Activated CD4-positive, alpha-beta T cell treated with anti-CD3 and anti-CD28 coated beads for 36 hours (primary cell): Measurements from ENCODE around the gene C17orf107. TPM values are rescaled to one million over a fixed set of nuclear protein-coding genes. Genes with fewer than 3 reads are reported as not detected.

Experiments used
- ATAC-seq: fragments of 200-7000 bp; cut with Tn5 transposase; one replicate; pipeline ENCODE4 v1.10.0; 2021; ENCODE audit warnings: mild to moderate bottlenecking, moderate library complexity
- CTCF ChIA-PET: fragments of 350-600 bp; sonication (Branson Sonifier 250); formaldehyde crosslinking; loops from one replicate; lab custom pipeline; 2021; ENCODE audit warnings: antibody characterized with exemption; lab: Charles Lee
- POLR2A ChIA-PET: fragments of 350-600 bp; sonication (Branson Sonifier 250); formaldehyde crosslinking; loops from one replicate; lab custom pipeline; 2021; ENCODE audit warnings: antibody characterized with exemption, inconsistent platforms; lab: Charles Lee
- DNase-seq: peaks from one replicate; pipeline ENCODE4 v3.0.0-alpha.2; 2020
- H3K27ac Mint-ChIP-seq: one replicate; pipeline ENCODE4 v1.8.0; 2021; ENCODE audit warnings: mixed read lengths
- H3K27me3 Mint-ChIP-seq: one replicate; pipeline ENCODE4 v1.8.0; 2021; ENCODE audit warnings: mixed read lengths
- H3K36me3 Mint-ChIP-seq: one replicate; pipeline ENCODE4 v1.8.0; 2021; ENCODE audit warnings: low read depth, mixed read lengths
- H3K4me1 Mint-ChIP-seq: one replicate; pipeline ENCODE4 v1.8.0; 2021; ENCODE audit warnings: mixed read lengths
- H3K4me3 Mint-ChIP-seq: one replicate; pipeline ENCODE4 v1.8.0; 2021; ENCODE audit warnings: mild to moderate bottlenecking, moderate library complexity, mixed read lengths
- H3K9me3 Mint-ChIP-seq: one replicate; pipeline ENCODE4 v1.8.0; 2021; ENCODE audit warnings: low read depth, mixed read lengths
- intact Hi-C, 2 experiments: fragments of 100-400 bp; cut with DNase I in 1 of 2; cut with micrococcal nuclease in 1 of 2; formaldehyde crosslinking; loops; one replicate each; pipeline versions ENCODE4 v1.14.2 to v1.15.1; 2022 to 2024; cut with DNase I, micrococcal nuclease
- total RNA-seq, 2 experiments: library from RNA; stranded (reverse); gene quantifications; one replicate each; pipeline ENCODE4 v1.2.3, GENCODE V29; 2021

The C17orf107 gene
- total RNA-seq, 2 experiments from 2014 or later, result 2.6 to 2.8 TPM

DNA sequence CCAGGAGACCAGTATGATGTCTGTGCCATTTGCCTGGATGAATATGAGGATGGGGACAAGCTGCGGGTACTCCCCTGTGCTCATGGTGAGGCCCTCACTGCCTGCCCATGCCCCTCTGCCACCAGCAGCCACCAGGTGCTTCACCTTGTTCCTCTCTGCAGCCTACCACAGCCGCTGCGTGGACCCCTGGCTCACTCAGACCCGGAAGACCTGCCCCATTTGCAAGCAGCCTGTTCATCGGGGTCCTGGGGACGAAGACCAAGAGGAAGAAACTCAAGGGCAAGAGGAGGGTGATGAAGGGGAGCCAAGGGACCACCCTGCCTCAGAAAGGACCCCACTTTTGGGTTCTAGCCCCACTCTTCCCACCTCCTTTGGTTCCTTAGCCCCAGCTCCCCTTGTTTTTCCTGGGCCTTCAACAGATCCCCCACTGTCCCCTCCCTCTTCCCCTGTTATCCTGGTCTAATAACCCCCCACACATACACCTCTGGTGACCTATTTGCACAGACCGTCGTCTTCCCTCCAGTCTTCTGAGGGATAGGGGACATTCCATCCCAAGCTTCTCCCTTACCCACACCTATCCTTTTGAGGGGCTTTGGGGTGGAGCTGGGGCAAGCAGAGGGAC lies 45.3 kb downstream of the C17orf107 start:
- intact Hi-C loops, result loop anchor here (1.0 to 10.0 kb wide), 11 partner anchors 25 to 1698 kb away; partner anchors contain the start of genes ANKFY1 (in 1 of the 2), ATP2A3 (in 1 of the 2), GGT6 (in 1 of the 2) and HASPIN (in 1 of the 2)
- no peaks in the 10 kb centered on the region for H3K9me3 Mint-ChIP-seq
- H3K27ac Mint-ChIP-seq, result peak overlapping the region; percentile 86
- no peak for ATAC-seq
- no peaks in the 10 kb centered on the region for H3K27me3 Mint-ChIP-seq
- peaks cover 47% of the 10 kb centered on the region for H3K4me1 Mint-ChIP-seq
- ChIA-PET CTCF (interaction anchor here (0.5 kb wide), 1 partner anchor 154 kb away, joined by 4 read pairs; no protein-coding TSS in a partner anchor), POLR2A (interaction anchor here (0.6 to 9.2 kb wide), 2 partner anchors 23 to 234 kb away, joined by 3 to 80 read pairs; partner anchors contain the start of genes ARRB2 and SPAG7)
- DNase-seq, result peak; percentile 63
- peaks cover 77% of the 10 kb centered on the region for H3K36me3 Mint-ChIP-seq
- peak overlapping the region; percentile 99 for H3K4me3 Mint-ChIP-seq

DNA sequence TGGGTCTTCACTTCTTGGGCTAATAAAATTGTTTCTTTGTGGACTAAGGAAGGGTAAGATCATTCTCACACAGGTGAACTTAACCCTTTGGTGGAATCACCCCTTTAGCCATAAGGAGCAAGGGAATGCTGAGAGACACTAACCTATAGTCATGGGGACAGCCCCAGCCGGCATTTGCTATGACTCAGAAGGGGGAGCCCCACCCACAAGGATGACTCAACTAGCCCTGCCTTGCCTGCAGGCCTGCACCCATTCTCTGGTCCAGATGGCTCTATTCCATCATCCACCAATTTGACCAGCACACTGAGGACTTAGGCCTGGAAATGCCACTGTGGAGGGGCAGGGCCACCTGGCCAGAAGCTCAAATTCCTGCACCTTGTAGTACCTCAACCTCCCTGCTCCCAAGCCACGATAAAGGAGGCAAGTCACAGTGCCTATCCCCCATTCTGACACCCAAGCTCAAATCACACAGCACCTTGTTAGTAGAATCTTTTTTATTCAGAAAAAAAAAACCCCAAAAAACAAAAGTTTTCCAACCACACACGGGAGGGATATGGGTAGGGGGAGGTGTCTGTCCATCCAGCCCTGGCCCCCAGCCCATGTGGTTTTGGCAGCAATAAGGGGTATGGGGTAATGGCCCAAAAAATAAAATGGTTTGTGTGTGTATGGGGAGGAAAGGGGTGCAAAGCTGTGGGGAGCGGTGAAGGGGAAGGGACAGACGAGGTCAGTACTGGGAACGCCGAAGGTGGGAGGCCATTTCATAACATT lies 46.0 kb downstream of the C17orf107 start:
- peaks cover 49% of the 10 kb centered on the region for H3K4me1 Mint-ChIP-seq

DNA sequence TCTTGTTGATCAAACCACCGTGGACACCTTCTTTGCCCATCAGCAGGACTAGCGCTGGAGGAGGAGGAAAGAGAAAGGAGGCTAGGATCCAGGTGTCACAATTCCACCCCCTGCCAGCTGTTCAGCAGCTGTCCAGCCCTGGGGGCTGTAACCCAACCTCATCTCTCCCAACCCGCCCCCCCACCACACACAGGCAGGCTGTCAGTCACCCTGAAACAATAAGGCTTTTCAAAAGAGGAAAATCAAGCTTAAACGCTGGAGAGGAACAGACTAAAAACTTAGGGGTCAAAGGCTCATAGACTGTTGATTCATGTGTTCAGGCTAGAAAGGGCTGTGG lies 46.6 kb downstream of the C17orf107 start:
- ChIA-PET POLR2A (interaction anchor here (9.2 kb wide), 1 partner anchor 22 kb away, joined by 80 read pairs; the partner anchor contains the start of gene SPAG7), CTCF (interaction anchor here (1.2 to 1.3 kb wide), 2 partner anchors 12 to 24 kb away, joined by 6 read pairs; no protein-coding TSS in a partner anchor)
- peak overlapping the region; percentile 86 for H3K27ac Mint-ChIP-seq
- H3K36me3 Mint-ChIP-seq, result peaks cover 68% of the 10 kb centered on the region
- H3K4me3 Mint-ChIP-seq, result peak overlapping the region; percentile 99
- H3K27me3 Mint-ChIP-seq, result no peaks in the 10 kb centered on the region
- H3K9me3 Mint-ChIP-seq, result no peaks in the 10 kb centered on the region
- ATAC-seq (no peak), DNase-seq (no peak)
- peaks cover 54% of the 10 kb centered on the region for H3K4me1 Mint-ChIP-seq
- intact Hi-C loops, result loop anchor here (1.0 to 10.0 kb wide), 6 partner anchors 23 to 1696 kb away; partner anchors contain the start of genes ATP2A3 (in 1 of the 2), KIAA0753 (in 1 of the 2), PSMB6 (in 1 of the 2) and TXNDC17 (in 1 of the 2)

More for the DNA sequence above, 46.0 kb downstream of the C17orf107 start:
- H3K9me3 Mint-ChIP-seq, result no peaks in the 10 kb centered on the region
- intact Hi-C loops, result loop anchor here (1.0 to 10.0 kb wide), 6 partner anchors 24 to 1697 kb away; partner anchors contain the start of genes ATP2A3 (in 1 of the 2), KIAA0753 (in 1 of the 2), PSMB6 (in 1 of the 2) and TXNDC17 (in 1 of the 2)
- H3K27me3 Mint-ChIP-seq, result no peaks in the 10 kb centered on the region
- peak overlapping the region; percentile 86 for H3K27ac Mint-ChIP-seq
- ChIA-PET CTCF (interaction anchor here (1.2 to 1.3 kb wide), 2 partner anchors 13 to 24 kb away, joined by 6 read pairs; no protein-coding TSS in a partner anchor), POLR2A (interaction anchor here (9.2 kb wide), 1 partner anchor 22 kb away, joined by 80 read pairs; the partner anchor contains the start of gene SPAG7)
- peaks cover 73% of the 10 kb centered on the region for H3K36me3 Mint-ChIP-seq
- peak overlapping the region; percentile 99 for H3K4me3 Mint-ChIP-seq
- peak; percentile 93 for DNase-seq
- ATAC-seq, result peak; percentile 47

DNA sequence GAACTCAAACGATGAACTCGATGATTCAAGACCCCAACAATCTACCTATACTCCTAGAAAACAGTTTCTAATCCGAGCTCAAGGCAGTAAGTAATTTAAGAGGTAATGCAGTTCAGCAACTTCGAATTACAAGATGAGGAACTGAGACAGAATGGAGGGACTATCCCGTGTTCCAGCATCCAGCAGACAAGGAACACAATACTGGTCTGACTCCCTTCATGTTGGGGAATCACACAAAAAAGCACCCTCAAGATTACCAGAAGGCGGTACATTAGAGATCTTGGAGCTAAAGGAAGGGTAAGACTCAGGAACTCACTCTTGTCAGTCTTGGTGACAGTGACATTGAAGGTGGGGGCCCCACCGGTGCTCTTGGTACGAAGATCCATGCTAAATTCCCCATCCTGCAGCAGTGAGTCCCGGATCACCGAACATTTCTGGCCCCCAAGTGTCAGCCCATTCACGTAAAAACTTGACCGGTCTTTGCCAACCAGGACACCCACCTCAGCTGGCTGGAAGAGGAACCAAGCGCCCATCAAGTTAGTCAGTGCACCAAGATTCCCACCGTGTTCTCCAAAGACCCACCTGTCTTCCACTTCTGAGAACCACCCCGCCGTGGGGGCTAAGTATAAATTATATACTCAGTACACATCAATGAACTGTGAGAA lies 47.1 kb downstream of the C17orf107 start:
- Mint-ChIP-seq H3K27me3 (no peaks in the 10 kb centered on the region), H3K4me1 (peaks cover 55% of the 10 kb centered on the region), H3K36me3 (peaks cover 63% of the 10 kb centered on the region), H3K4me3 (peak overlapping the region; percentile 99), H3K27ac (peak overlapping the region; percentile 86), H3K9me3 (no peaks in the 10 kb centered on the region)
- ChIA-PET CTCF (interaction anchor here (1.2 to 1.3 kb wide), 2 partner anchors 12 to 23 kb away, joined by 6 read pairs; no protein-coding TSS in a partner anchor), POLR2A (interaction anchor here (9.2 kb wide), 1 partner anchor 21 kb away, joined by 80 read pairs; the partner anchor contains the start of gene SPAG7)
- DNase-seq, result no peak
- intact Hi-C loops, result loop anchor here (5.0 to 10.0 kb wide), 5 partner anchors 149 to 1696 kb away; partner anchors contain the start of genes ATP2A3 (in 1 of the 2), KIAA0753 (in 1 of the 2), PSMB6 (in 1 of the 2) and TXNDC17 (in 1 of the 2)
- no peak for ATAC-seq

DNA sequence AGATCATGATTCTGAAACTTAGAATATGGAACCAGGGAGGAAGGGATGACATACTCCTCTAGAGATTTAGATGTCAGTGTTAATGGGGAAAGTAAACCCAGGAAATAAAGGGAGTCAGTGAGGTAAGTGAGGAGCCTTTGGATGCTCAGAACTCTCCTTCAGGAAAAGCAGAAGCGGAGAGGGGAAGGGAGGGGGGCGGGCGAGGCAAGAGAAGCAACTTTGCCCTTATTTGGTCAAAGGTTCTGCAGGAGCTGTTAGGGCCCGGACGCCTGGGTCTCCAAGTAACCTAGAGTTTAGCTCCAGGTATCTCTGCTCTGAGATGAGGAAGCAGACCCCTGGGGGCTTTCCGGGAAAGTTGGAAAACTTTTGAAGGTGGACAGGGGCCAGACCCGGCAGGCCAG lies 47.7 kb downstream of the C17orf107 start:
- ATAC-seq, result no peak
- ChIA-PET CTCF (interaction anchor here (1.0 kb wide), 1 partner anchor 20 kb away, joined by 4 read pairs; the partner anchor contains the start of gene SPAG7), POLR2A (interaction anchor here (0.6 to 9.2 kb wide), 2 partner anchors 21 to 337 kb away, joined by 4 to 80 read pairs; partner anchors contain the start of gene SPAG7)
- Mint-ChIP-seq H3K27me3 (no peaks in the 10 kb centered on the region), H3K36me3 (peaks cover 57% of the 10 kb centered on the region), H3K4me1 (peaks cover 53% of the 10 kb centered on the region), H3K9me3 (no peaks in the 10 kb centered on the region), H3K27ac (peak overlapping the region; percentile 86), H3K4me3 (peak overlapping the region; percentile 99)
- intact Hi-C loops, result loop anchor here (5.0 to 10.0 kb wide), 5 partner anchors 150 to 1695 kb away; partner anchors contain the start of genes ATP2A3 (in 1 of the 2), KIAA0753 (in 1 of the 2), PSMB6 (in 1 of the 2) and TXNDC17 (in 1 of the 2)
- DNase-seq, result no peak

DNA sequence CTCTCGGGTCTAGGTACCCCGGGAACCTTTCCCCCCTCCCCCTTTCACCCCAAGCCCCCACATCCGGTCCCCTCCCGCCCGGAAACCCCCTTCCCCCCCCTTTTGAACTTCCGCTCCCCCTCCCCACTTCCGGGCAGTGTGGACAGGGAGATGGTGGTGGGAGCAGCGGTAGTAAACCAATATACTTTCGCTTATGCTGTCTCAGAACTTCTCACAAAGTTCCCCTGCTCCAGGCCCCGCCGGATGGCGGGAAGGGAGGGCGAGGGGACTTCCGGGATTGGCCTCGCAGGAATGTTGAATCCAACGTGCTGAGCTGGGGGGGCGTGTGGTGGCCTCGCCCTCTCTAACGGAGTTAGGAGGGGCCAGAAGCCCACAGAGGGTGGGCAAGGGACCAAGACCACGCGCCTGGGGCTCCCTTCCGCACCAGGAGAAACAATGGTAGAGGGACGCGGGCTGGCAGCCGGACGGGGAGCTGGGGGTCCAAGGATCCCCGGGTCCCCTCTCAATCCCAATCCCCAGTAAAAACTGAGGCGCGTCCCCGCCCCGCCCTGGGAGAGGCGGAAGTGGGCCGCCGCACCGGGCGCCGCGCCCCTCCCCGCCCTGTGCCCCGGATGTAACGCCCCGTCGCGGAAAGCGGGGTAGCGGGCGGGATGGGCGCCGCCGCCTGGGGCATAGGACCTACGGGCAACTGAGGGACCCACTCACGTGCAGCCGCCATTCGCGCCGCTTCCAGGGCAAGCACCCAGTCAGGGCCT lies 48.3 kb downstream of the C17orf107 start:
- Mint-ChIP-seq H3K36me3 (peaks cover 51% of the 10 kb centered on the region), H3K27me3 (no peaks in the 10 kb centered on the region), H3K27ac (peak overlapping the region; percentile 100), H3K9me3 (no peaks in the 10 kb centered on the region), H3K4me1 (peaks cover 47% of the 10 kb centered on the region), H3K4me3 (peak overlapping the region; percentile 99)
- ChIA-PET POLR2A (interaction anchor here (0.6 to 9.2 kb wide), 3 partner anchors 20 to 336 kb away, joined by 3 to 80 read pairs (median 4); partner anchors contain the start of genes KIF1C and SPAG7), CTCF (interaction anchor here (1.0 kb wide), 1 partner anchor 20 kb away, joined by 4 read pairs; the partner anchor contains the start of gene SPAG7)
- DNase-seq (peak; percentile 84), ATAC-seq (peak; percentile 6)
- intact Hi-C loops, result loop anchor here (1.0 to 10.0 kb wide), 14 partner anchors 7 to 1695 kb away; partner anchors contain the start of genes ARRB2 (in 2 of the 2), RNF167 (in 2 of the 2), SLC25A11 (in 2 of the 2) and ATP2A3 (in 1 of the 2)

DNA sequence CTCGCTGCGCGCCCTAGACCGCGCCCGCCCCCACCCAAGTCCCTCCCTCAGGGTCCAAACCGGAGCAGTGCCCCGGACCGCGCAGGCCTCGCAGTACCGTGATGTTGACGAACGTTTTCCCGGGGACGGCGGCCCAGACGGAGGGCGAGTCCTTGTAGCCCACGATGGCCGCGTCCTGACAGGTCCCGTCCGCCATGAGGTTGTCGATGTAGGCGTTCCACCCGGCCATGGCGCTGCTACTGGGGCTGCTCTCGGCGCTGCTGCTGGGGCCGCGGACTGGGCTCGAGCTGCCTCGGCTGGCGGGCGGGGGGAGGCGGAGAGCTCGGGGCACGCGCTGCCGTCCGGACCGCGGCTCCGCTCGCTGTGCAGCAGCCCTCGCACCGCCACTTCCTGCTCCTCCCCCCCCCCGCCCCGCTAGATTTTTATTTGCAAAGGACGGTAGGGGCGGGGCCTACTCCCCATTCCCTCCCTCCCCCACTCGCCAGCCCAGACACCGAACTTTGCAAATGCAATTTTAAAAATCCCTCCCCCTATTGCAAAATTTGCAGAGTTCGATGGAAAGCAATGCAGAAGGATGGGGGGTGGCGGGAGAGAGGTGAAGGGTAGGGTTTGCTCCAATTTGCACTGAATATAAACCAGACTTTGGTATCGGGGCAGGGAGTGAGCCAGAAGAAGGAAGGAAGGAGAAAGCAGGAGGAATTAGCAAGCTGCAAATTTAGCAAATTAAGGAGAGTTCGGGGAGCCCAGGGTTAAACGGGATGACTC lies 49.0 kb downstream of the C17orf107 start, which contains the start of gene PFN1:
PFN1 (minus strand) TSS at position 365 of the 765 bp plus-strand sequence; CDS start at position 229, 136 bp downstream.
- ChIA-PET CTCF (interaction anchor here (0.6 to 1.0 kb wide), 2 partner anchors 19 kb away, joined by 4 to 5 read pairs; partner anchors contain the start of gene SPAG7), POLR2A (interaction anchor here (0.8 to 9.2 kb wide), 3 partner anchors 8 to 50 kb away, joined by 3 to 80 read pairs (median 8); partner anchors contain the start of genes KIF1C, RNF167, SLC25A11 and SPAG7)
- peak; percentile 23 for ATAC-seq
- H3K9me3 Mint-ChIP-seq, result no peaks in the 10 kb centered on the region
- H3K27me3 Mint-ChIP-seq, result no peaks in the 10 kb centered on the region
- H3K27ac Mint-ChIP-seq, result peak within 1 kb of the TSS; percentile 100
- peak within 1 kb of the TSS; percentile 99 for H3K4me3 Mint-ChIP-seq
- H3K36me3 Mint-ChIP-seq, result peaks cover 44% of the 10 kb centered on the region
- intact Hi-C loops, result loop anchor here (1.0 to 10.0 kb wide), 14 partner anchors 8 to 1694 kb away; partner anchors contain the start of genes ARRB2 (in 2 of the 2), RNF167 (in 2 of the 2), SLC25A11 (in 2 of the 2) and ATP2A3 (in 1 of the 2)
- peaks cover 40% of the 10 kb centered on the region for H3K4me1 Mint-ChIP-seq
- peak; percentile 96 for DNase-seq

DNA sequence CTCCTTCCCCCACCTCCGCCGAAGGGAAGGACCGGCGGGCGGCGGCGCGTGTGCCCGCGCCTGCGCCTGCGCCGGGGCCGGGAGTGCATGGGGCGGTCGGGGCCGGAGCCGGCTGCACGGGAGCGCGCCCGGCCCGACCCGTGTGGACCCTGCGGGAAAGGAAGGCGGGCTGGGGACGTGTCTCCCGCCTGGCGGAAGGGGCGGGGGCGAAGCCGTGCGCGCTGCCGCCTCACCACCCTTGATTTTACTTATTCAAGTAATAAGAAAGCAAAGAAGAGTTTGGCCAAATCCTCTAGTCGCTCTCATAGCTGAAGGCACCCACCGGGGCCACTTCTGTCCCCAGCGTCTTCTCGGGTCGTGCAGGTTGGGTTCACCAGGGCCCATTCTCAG lies 49.6 kb downstream of the C17orf107 start:
- H3K27ac Mint-ChIP-seq, result peak overlapping the region; percentile 100
- POLR2A ChIA-PET, result interaction anchor here (0.8 to 9.2 kb wide), 2 partner anchors 9 to 19 kb away, joined by 8 to 80 read pairs; partner anchors contain the start of genes RNF167, SLC25A11 and SPAG7
- intact Hi-C loops, result loop anchor here (1.0 to 10.0 kb wide), 16 partner anchors 9 to 1693 kb away; partner anchors contain the start of genes ARRB2 (in 2 of the 2), RNF167 (in 2 of the 2), SLC25A11 (in 2 of the 2) and SPAG7 (in 2 of the 2)
- peak; percentile 88 for DNase-seq
- no peaks in the 10 kb centered on the region for H3K9me3 Mint-ChIP-seq
- H3K4me1 Mint-ChIP-seq, result peaks cover 34% of the 10 kb centered on the region
- ATAC-seq, result peak; percentile 39
- peak overlapping the region; percentile 99 for H3K4me3 Mint-ChIP-seq
- no peaks in the 10 kb centered on the region for H3K27me3 Mint-ChIP-seq
- CTCF ChIA-PET, result interaction anchor here (0.6 kb wide), 1 partner anchor 19 kb away, joined by 5 read pairs; the partner anchor contains the start of gene SPAG7
- peaks cover 42% of the 10 kb centered on the region for H3K36me3 Mint-ChIP-seq
